ENCODE measurements around the gene PRPF40A. TPM values are rescaled to one million over a fixed set of nuclear protein-coding genes. Genes with fewer than 3 reads are reported as not detected.

PRPF40A gene
- total RNA-seq, 1 donor from 2014 or later, result 129 TPM

GRCh38 chr2:152609699-152610098, 107.6 kb downstream of the PRPF40A start:
- Mint-ChIP-seq H3K4me3 (no peak overlapping the region), H3K4me1 (peaks cover 28% of the 10 kb centered on the region), H3K27ac (no peak overlapping the region), H3K36me3 (ENCODE audit: low read depth) (no peaks in the 10 kb centered on the region), H3K27me3 (no peaks in the 10 kb centered on the region), H3K9me3 (no peaks in the 10 kb centered on the region)
- ChIA-PET POLR2A (no interaction called here), CTCF (interaction anchor here (0.9 kb wide), 1 partner anchor 39 kb away, joined by 3 read pairs; no protein-coding TSS in a partner anchor)
- TF ChIP-seq, protein P1, sequence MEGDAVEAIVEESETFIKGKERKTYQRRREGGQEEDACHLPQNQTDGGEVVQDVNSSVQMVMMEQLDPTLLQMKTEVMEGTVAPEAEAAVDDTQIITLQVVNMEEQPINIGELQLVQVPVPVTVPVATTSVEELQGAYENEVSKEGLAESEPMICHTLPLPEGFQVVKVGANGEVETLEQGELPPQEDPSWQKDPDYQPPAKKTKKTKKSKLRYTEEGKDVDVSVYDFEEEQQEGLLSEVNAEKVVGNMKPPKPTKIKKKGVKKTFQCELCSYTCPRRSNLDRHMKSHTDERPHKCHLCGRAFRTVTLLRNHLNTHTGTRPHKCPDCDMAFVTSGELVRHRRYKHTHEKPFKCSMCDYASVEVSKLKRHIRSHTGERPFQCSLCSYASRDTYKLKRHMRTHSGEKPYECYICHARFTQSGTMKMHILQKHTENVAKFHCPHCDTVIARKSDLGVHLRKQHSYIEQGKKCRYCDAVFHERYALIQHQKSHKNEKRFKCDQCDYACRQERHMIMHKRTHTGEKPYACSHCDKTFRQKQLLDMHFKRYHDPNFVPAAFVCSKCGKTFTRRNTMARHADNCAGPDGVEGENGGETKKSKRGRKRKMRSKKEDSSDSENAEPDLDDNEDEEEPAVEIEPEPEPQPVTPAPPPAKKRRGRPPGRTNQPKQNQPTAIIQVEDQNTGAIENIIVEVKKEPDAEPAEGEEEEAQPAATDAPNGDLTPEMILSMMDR (IDR thresholded peaks at IDR 0.05), result no peak
- ATAC-seq (ENCODE audit: low read depth) (no peak), DNase-seq (no peak)
- intact Hi-C loops (cut with micrococcal nuclease), result loop anchor here (5.0 kb wide), 2 partner anchors 112 to 142 kb away; no protein-coding TSS in a partner anchor

DNA sequence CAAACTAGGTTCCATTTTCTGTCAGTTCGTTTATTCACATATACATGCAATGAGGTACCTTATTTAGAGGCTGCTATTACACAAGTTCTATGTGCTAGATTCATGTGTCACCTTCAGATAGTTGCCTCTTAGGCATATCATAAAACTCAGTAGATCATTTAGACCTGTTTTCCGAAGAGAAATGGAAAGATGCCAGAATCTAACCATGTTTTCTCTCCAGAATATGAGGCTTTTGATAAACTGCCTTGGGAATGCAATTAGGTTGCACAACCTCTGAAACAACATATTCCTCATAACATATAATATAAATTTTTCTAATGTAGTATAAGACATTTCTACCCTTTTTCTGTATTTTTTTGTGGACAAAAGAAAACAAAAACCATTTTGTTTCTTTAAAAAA, 108.1 kb downstream of the PRPF40A start:
- no peaks in the 10 kb centered on the region for H3K27me3 Mint-ChIP-seq
- TF ChIP-seq, protein P1 (IDR thresholded peaks at IDR 0.05), result no peak
- DNase-seq (no peak), ATAC-seq (ENCODE audit: low read depth) (no peak)
- H3K4me1 Mint-ChIP-seq, result peaks cover 28% of the 10 kb centered on the region
- no peaks in the 10 kb centered on the region for H3K9me3 Mint-ChIP-seq
- no peak overlapping the region for H3K4me3 Mint-ChIP-seq
- ChIA-PET CTCF (interaction anchor here (0.9 kb wide), 1 partner anchor 38 kb away, joined by 3 read pairs; no protein-coding TSS in a partner anchor), POLR2A (no interaction called here)
- no peaks in the 10 kb centered on the region for H3K36me3 Mint-ChIP-seq (ENCODE audit: low read depth)
- H3K27ac Mint-ChIP-seq, result no peak overlapping the region
- intact Hi-C loops (cut with micrococcal nuclease), result no loop called here

DNA sequence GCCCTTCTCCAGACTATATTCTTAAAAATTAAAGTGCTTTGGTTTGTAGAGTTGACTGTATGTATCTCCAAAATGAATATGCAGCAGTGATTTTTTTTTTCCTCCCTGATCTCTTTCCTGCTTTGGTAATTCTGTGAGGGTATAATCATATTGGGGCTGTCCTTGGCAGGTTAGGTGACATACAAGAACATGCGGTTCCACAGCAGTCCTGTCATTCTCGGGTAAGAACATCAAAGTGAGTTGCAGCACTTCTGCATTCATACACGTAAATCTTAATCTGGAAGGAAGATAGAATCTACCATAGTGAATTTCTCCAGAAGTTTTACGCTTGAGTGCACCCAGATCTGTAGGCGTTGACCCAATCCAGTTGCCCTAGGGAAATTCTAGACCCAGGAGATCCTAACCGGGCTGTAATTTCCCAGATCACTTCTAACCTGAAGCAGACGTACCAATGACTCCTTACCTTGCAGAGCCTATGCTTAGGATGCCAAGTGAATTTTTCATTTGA, 109.4 kb downstream of the PRPF40A start:
- POLR2A ChIA-PET, result interaction anchor here (0.6 kb wide), 1 partner anchor 19 kb away, joined by 8 read pairs; no protein-coding TSS in a partner anchor
- no peaks in the 10 kb centered on the region for H3K9me3 Mint-ChIP-seq
- CTCF ChIA-PET, result no interaction called here

DNA sequence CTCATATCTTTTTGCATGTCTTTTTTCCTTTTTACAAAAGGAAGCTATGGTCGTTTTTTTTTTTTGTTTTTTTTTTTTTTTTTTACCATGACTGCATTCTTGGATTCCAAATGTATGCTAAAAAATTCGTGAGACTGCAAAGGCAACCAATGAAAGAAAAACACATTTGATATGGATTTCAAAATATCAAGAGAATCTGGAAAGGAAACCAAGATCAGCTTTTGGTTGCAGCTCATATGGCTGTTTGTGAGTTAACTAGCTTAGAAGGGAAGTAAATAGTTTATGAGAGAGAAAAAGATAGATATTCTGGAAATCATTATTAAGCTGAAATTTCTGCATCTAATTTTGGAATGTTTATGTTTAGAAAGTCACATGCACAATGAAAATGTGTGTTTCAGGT, 110.3 kb downstream of the PRPF40A start:
- Mint-ChIP-seq H3K4me3 (no peak overlapping the region), H3K27me3 (no peaks in the 10 kb centered on the region), H3K4me1 (peaks cover 7% of the 10 kb centered on the region), H3K27ac (no peak overlapping the region), H3K36me3 (ENCODE audit: low read depth) (no peaks in the 10 kb centered on the region), H3K9me3 (no peaks in the 10 kb centered on the region)
- ChIA-PET POLR2A (no interaction called here), CTCF (no interaction called here)
- no peak for ATAC-seq (ENCODE audit: low read depth)
- intact Hi-C loops (cut with micrococcal nuclease), result no loop called here
- no peak for DNase-seq
- TF ChIP-seq, protein P1 (IDR thresholded peaks at IDR 0.05), result no peak

More for the DNA sequence above, 109.4 kb downstream of the PRPF40A start:
- Mint-ChIP-seq H3K4me3 (no peak overlapping the region), H3K27ac (no peak overlapping the region), H3K4me1 (peaks cover 16% of the 10 kb centered on the region), H3K36me3 (ENCODE audit: low read depth) (no peaks in the 10 kb centered on the region), H3K27me3 (no peaks in the 10 kb centered on the region)
- TF ChIP-seq, protein P1 (IDR thresholded peaks at IDR 0.05), result no peak
- DNase-seq (no peak), ATAC-seq (ENCODE audit: low read depth) (no peak)
- intact Hi-C loops (cut with micrococcal nuclease), result no loop called here

DNA sequence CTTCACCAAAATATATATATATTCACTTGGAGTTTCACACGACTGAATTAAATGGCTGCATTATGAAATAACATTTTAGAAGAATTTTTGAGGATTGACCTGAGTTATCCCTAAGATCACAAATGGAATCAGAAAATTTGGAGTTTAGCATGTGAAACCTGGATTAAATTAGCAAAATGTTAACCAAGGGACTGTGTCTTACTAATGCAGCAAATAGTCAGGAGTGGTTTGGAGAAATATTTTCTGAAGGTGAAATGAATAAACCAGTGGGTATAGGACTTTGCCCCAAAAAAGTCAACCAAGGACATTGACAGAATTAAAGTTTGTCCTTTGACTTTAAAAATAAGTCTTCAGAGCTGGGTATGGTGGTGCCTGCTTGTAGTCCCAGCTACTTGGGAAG, 111.2 kb downstream of the PRPF40A start:
- H3K9me3 Mint-ChIP-seq, result no peaks in the 10 kb centered on the region
- DNase-seq, result no peak
- H3K36me3 Mint-ChIP-seq (ENCODE audit: low read depth), result no peaks in the 10 kb centered on the region
- intact Hi-C loops (cut with micrococcal nuclease), result no loop called here
- no peak overlapping the region for H3K27ac Mint-ChIP-seq
- CTCF ChIA-PET, result no interaction called here
- TF ChIP-seq, protein P1 (IDR thresholded peaks at IDR 0.05), result no peak
- no peaks in the 10 kb centered on the region for H3K27me3 Mint-ChIP-seq
- no peaks in the 10 kb centered on the region for H3K4me1 Mint-ChIP-seq
- POLR2A ChIA-PET, result no interaction called here
- no peak for ATAC-seq (ENCODE audit: low read depth)
- no peak overlapping the region for H3K4me3 Mint-ChIP-seq
